Neural progenitor cell (in vitro differentiated cells): ENCODE results near the gene SP1. TPM values are rescaled to one million over a fixed set of nuclear protein-coding genes. Genes with fewer than 3 reads are reported as not detected.
A peak's percentile ranks its signal among the peaks of the same experiment; 100 is the strongest.

Experiments
- DNase-seq: peaks from one replicate; pipeline ENCODE4 v3.0.0-alpha.2; 2016; ENCODE audit warnings: low spot score
- H2AFZ ChIP-seq: fragments of 200-600 bp; sonication (generic); replicated peaks from 2 replicates; pipeline ENCODE4 v1.6.1; 2016; ENCODE audit warnings: antibody characterized with exemption
- H3F3A ChIP-seq: fragments of 200-600 bp; sonication (generic); 2 replicates; pipeline ENCODE4 v1.6.1; 2016; ENCODE audit warnings: antibody characterized with exemption, low read depth
- H3K27ac ChIP-seq: fragments of 200-600 bp; sonication (generic); 2 replicates; pipeline ENCODE4 v1.5.1; 2016; ENCODE audit warnings: mild to moderate bottlenecking
- H3K27me3 ChIP-seq: fragments of 200-600 bp; sonication (generic); 2 replicates; pipeline ENCODE4 v1.6.1; 2016; ENCODE audit warnings: mild to moderate bottlenecking, moderate library complexity
- H3K36me3 ChIP-seq: fragments of 200-600 bp; sonication (generic); 2 replicates; pipeline ENCODE4 v1.5.1; 2016
- H3K4me1 ChIP-seq: fragments of 200-600 bp; sonication (generic); 2 replicates; pipeline ENCODE4 v1.6.1; 2016; ENCODE audit warnings: mixed run types
- H3K4me2 ChIP-seq: fragments of 200-600 bp; sonication (generic); 2 replicates; pipeline ENCODE4 v1.6.1; 2016
- H3K4me3 ChIP-seq: fragments of 200-600 bp; sonication (generic); 2 replicates; pipeline ENCODE4 v1.5.1; 2016
- H3K79me2 ChIP-seq: fragments of 200-600 bp; sonication (generic); 2 replicates; pipeline ENCODE4 v1.6.1; 2016; ENCODE audit warnings: low read depth
- H3K9ac ChIP-seq: fragments of 200-600 bp; sonication (generic); 2 replicates; pipeline ENCODE4 v1.6.1; 2016
- H3K9me3 ChIP-seq: fragments of 200-600 bp; sonication (generic); 2 replicates; pipeline ENCODE4 v1.5.1; 2016; ENCODE audit warnings: low read depth
- H4K20me1 ChIP-seq: fragments of 200-600 bp; sonication (generic); 2 replicates; pipeline ENCODE4 v1.6.1; 2016; ENCODE audit warnings: low read depth
- H3K27ac Mint-ChIP-seq: 3 replicates; pipeline ENCODE4 v1.8.0; 2021; ENCODE audit warnings: mixed read lengths
- H3K27me3 Mint-ChIP-seq: 2 replicates; pipeline ENCODE4 v1.8.0; 2022; ENCODE audit warnings: low read depth, mild to moderate bottlenecking, inconsistent platforms, moderate library complexity, mixed read lengths; ENCODE audit not compliant: insufficient read depth
- H3K36me3 Mint-ChIP-seq: 3 replicates; pipeline ENCODE4 v1.8.0; 2021; ENCODE audit warnings: mixed read lengths
- H3K4me1 Mint-ChIP-seq: 3 replicates; pipeline ENCODE4 v1.8.0; 2021; ENCODE audit warnings: mixed read lengths
- H3K4me3 Mint-ChIP-seq: 3 replicates; pipeline ENCODE4 v1.8.0; 2021; ENCODE audit warnings: mild to moderate bottlenecking, moderate library complexity, mixed read lengths
- H3K9me3 Mint-ChIP-seq: 3 replicates; pipeline ENCODE4 v1.8.0; 2020; ENCODE audit warnings: mixed read lengths
- CTCF ChIP-seq: fragments of 200-600 bp; sonication (generic); IDR thresholded peaks from 2 replicates; pipeline ENCODE4 v1.5.1; 2017; ENCODE audit warnings: antibody characterized with exemption, mild to moderate bottlenecking
- EZH2 ChIP-seq: fragments of 200-600 bp; sonication (generic); IDR thresholded peaks from 2 replicates; pipeline ENCODE4 v1.6.1; 2017; ENCODE audit warnings: antibody characterized with exemption, mild to moderate bottlenecking, moderate library complexity
- EZH2phosphoT487 ChIP-seq: fragments of 200-600 bp; sonication (generic); IDR thresholded peaks from 2 replicates; pipeline ENCODE4 v1.6.1; 2017; ENCODE audit warnings: antibody characterized with exemption
- total RNA-seq: library from RNA; depleted of rRNA; stranded (reverse); fragments of >200 nt; gene quantifications from 2 replicates; pipeline ENCODE4 v1.2.3, GENCODE V29; 2015; ENCODE audit warnings: low replicate concordance

Gene SP1
- total RNA-seq, 1 donor from 2014 or later = 67.8 TPM

GRCh38 chr12:53336181-53336681 is 43.7 kb upstream of the SP1 start, which contains the start of gene SP7:
SP7 (minus strand) TSS chr12:53336354; CDS start chr12:53335646, 708 bp downstream.
- peak; percentile 37 for DNase-seq
- Mint-ChIP-seq H3K27ac (peak within 1 kb of the TSS; percentile 34), H3K27me3 (peaks cover 9% of the 10 kb centered on the region), H3K4me3 (no peak within 1 kb of the TSS), H3K4me1 (peaks cover 38% of the 10 kb centered on the region), H3K36me3 (no peaks in the 10 kb centered on the region), H3K9me3 (no peaks in the 10 kb centered on the region)
- H4K20me1 ChIP-seq = no peaks in the 10 kb centered on the region
- H3K9me3 ChIP-seq = no peaks in the 10 kb centered on the region
- H3K27ac ChIP-seq = no peak within 1 kb of the TSS
- no peaks in the 10 kb centered on the region for H3K79me2 ChIP-seq
- H3K4me2 ChIP-seq = peak within 1 kb of the TSS; percentile 61
- H3K4me3 ChIP-seq = no peak within 1 kb of the TSS
- H2AFZ ChIP-seq = peak within 1 kb of the TSS; percentile 63
- H3K9ac ChIP-seq = no peak within 1 kb of the TSS
- TF ChIP-seq EZH2phosphoT487 (no peak), EZH2 (no peak)
- no peaks in the 10 kb centered on the region for H3K36me3 ChIP-seq
- H3K4me1 ChIP-seq = peaks cover 36% of the 10 kb centered on the region
- H3F3A ChIP-seq = peaks cover 2% of the 10 kb centered on the region
- H3K27me3 ChIP-seq = no peaks in the 10 kb centered on the region

- H3K4me1 Mint-ChIP-seq = peaks cover 37% of the 10 kb centered on the region
- Histone ChIP-seq H3K4me3 (no peak overlapping the region), H3K9ac (no peak overlapping the region), H2AFZ (peak overlapping the region; percentile 99), H3K27ac (no peak overlapping the region), H3K4me2 (peak overlapping the region; percentile 36), H4K20me1 (no peaks in the 10 kb centered on the region), H3F3A (peaks cover 2% of the 10 kb centered on the region), H3K27me3 (no peaks in the 10 kb centered on the region), H3K4me1 (peaks cover 36% of the 10 kb centered on the region), H3K9me3 (no peaks in the 10 kb centered on the region), H3K36me3 (no peaks in the 10 kb centered on the region), H3K79me2 (no peaks in the 10 kb centered on the region)
- no peak for TF ChIP-seq EZH2phosphoT487
- no peak for TF ChIP-seq EZH2
- no peak for TF ChIP-seq CTCF
- H3K27me3 Mint-ChIP-seq = peaks cover 16% of the 10 kb centered on the region
- H3K9me3 Mint-ChIP-seq = no peaks in the 10 kb centered on the region
- DNase-seq = no peak
- H3K36me3 Mint-ChIP-seq = no peaks in the 10 kb centered on the region
- H3K27ac Mint-ChIP-seq = peak overlapping the region; percentile 14
- H3K4me3 Mint-ChIP-seq = no peak overlapping the region
Measured at GRCh38 chr12:53338017-53338416, 42.0 kb upstream of the SP1 start.

GRCh38 chr12:53338916-53339315 is 41.1 kb upstream of the SP1 start:
- H3K36me3 Mint-ChIP-seq = no peaks in the 10 kb centered on the region
- H3K4me2 ChIP-seq = no peak overlapping the region
- no peak overlapping the region for H3K4me3 Mint-ChIP-seq

More at GRCh38 chr12:53338916-53339315, 41.1 kb upstream of the SP1 start:
- Histone ChIP-seq H2AFZ (no peak overlapping the region), H3K27ac (no peak overlapping the region), H3K4me3 (no peak overlapping the region), H3K27me3 (no peaks in the 10 kb centered on the region), H3K9me3 (no peaks in the 10 kb centered on the region), H4K20me1 (no peaks in the 10 kb centered on the region), H3K79me2 (no peaks in the 10 kb centered on the region), H3K4me1 (peaks cover 36% of the 10 kb centered on the region), H3F3A (peaks cover 8% of the 10 kb centered on the region), H3K36me3 (no peaks in the 10 kb centered on the region), H3K9ac (no peak overlapping the region)
- DNase-seq = no peak
- TF ChIP-seq CTCF (no peak), EZH2phosphoT487 (no peak), EZH2 (no peak)
- Mint-ChIP-seq H3K27ac (no peak overlapping the region), H3K27me3 (peaks cover 16% of the 10 kb centered on the region), H3K4me1 (peaks cover 33% of the 10 kb centered on the region), H3K9me3 (no peaks in the 10 kb centered on the region)
